Neuronal stem cell (in vitro differentiated cells): ENCODE results near the gene ITFG1.
A peak's percentile ranks its signal among the peaks of the same experiment; 100 is the strongest.

Source experiments
- DNase-seq: peaks from one replicate; pipeline ENCODE4 v3.0.0-alpha.2; 2013; ENCODE audit warnings: low spot score
- H2AFZ ChIP-seq: one replicate; pipeline ENCODE4 v1.6.1; 2013; ENCODE audit warnings: mild to moderate bottlenecking, low read length, inconsistent platforms
- H2AK5ac ChIP-seq: 2 replicates; pipeline ENCODE4 v1.6.1; 2013; ENCODE audit warnings: low read depth, mild to moderate bottlenecking, inconsistent platforms, low read length, moderate library complexity, mixed read lengths
- H2BK120ac ChIP-seq: 2 replicates; pipeline ENCODE4 v1.6.1; 2013; ENCODE audit warnings: low read depth, mild to moderate bottlenecking, inconsistent platforms, low read length, moderate library complexity, mixed read lengths
- H2BK12ac ChIP-seq: one replicate; pipeline ENCODE4 v1.6.1; 2013; ENCODE audit warnings: low read length, inconsistent platforms
- H2BK15ac ChIP-seq: 2 replicates; pipeline ENCODE4 v1.6.1; 2013; ENCODE audit warnings: mild to moderate bottlenecking, low read length, inconsistent platforms, mixed read lengths
- H2BK5ac ChIP-seq: one replicate; pipeline ENCODE4 v1.6.1; 2013; ENCODE audit warnings: inconsistent platforms, mild to moderate bottlenecking, low read length, moderate library complexity
- H3K14ac ChIP-seq: one replicate; pipeline ENCODE4 v1.6.1; 2013; ENCODE audit warnings: low read length, inconsistent platforms
- H3K18ac ChIP-seq: 2 replicates; pipeline ENCODE4 v1.6.1; 2013; ENCODE audit warnings: low read length, inconsistent platforms
- H3K23ac ChIP-seq: 2 replicates; pipeline ENCODE4 v1.6.1; 2013; ENCODE audit warnings: low read depth, mild to moderate bottlenecking, mixed read lengths, low read length, inconsistent platforms; ENCODE audit not compliant: poor library complexity
- H3K27ac ChIP-seq: replicated peaks from 3 replicates; pipeline ENCODE4 v1.5.1; 2013; ENCODE audit warnings: low read length, inconsistent platforms
- H3K27me3 ChIP-seq, 3 experiments: 2 replicates each; pipeline ENCODE4 v1.6.1; 2013; ENCODE audit warnings: low read length in 3 of 3, mild to moderate bottlenecking in 2 of 3, inconsistent platforms in 1 of 3, low read depth in 1 of 3, mixed read lengths in 1 of 3, moderate library complexity in 1 of 3; ENCODE audit not compliant: control insufficient read depth in 3 of 3, insufficient read depth in 3 of 3
- H3K36me3 ChIP-seq, 2 donors: replicated peaks in 1 of 2; 2 replicates each; pipeline ENCODE4 v1.6.1; 2013; ENCODE audit warnings: low read length in 2 of 2; ENCODE audit not compliant: control insufficient read depth in 2 of 2, insufficient read depth in 2 of 2
- H3K4ac ChIP-seq: 2 replicates; pipeline ENCODE4 v1.6.1; 2013; ENCODE audit warnings: inconsistent platforms, mild to moderate bottlenecking, low read length, moderate library complexity
- H3K4me1 ChIP-seq, 2 donors: 1 replicate in 1 of 2; 2 replicates in 1 of 2; pipeline ENCODE4 v1.6.1; 2013; ENCODE audit warnings: low read length in 2 of 2, low read depth in 1 of 2; ENCODE audit not compliant: control insufficient read depth in 2 of 2, insufficient read depth in 1 of 2
- H3K4me2 ChIP-seq: one replicate; pipeline ENCODE4 v1.6.1; 2013; ENCODE audit warnings: mild to moderate bottlenecking, low read length, inconsistent platforms; ENCODE audit not compliant: insufficient read depth, poor library complexity, severe bottlenecking
- H3K4me3 ChIP-seq, 2 donors: 2 replicates each; pipeline ENCODE4 v1.5.1; 2013; ENCODE audit warnings: low read length in 2 of 2, mild to moderate bottlenecking in 2 of 2, inconsistent platforms in 1 of 2, moderate library complexity in 1 of 2
- H3K79me1 ChIP-seq: one replicate; pipeline ENCODE4 v1.6.1; 2013; ENCODE audit warnings: low read depth, mild to moderate bottlenecking, inconsistent platforms, low read length, moderate library complexity
- H3K9ac ChIP-seq: one replicate; pipeline ENCODE4 v1.6.1; 2013; ENCODE audit warnings: mild to moderate bottlenecking, low read depth, low read length, inconsistent platforms; ENCODE audit not compliant: poor library complexity
- H3K9me3 ChIP-seq, 2 donors: replicated peaks in 1 of 2; 2 replicates each; pipeline versions ENCODE3 to v1.6.1; 2013; ENCODE audit warnings: low read length in 2 of 2, mild to moderate bottlenecking in 2 of 2, inconsistent platforms in 1 of 2, low read depth in 1 of 2, mixed read lengths in 1 of 2, moderate library complexity in 1 of 2; ENCODE audit not compliant: control insufficient read depth in 2 of 2, insufficient read depth in 1 of 2
- H4K8ac ChIP-seq: one replicate; pipeline ENCODE4 v1.6.1; 2013; ENCODE audit warnings: low read depth, mild to moderate bottlenecking, inconsistent platforms, low read length, moderate library complexity
- H4K91ac ChIP-seq: one replicate; pipeline ENCODE4 v1.6.1; 2013; ENCODE audit warnings: low read length, low read depth, mild to moderate bottlenecking, inconsistent platforms; ENCODE audit not compliant: poor library complexity
- whole genome bisulfite sequencing, 2 donors: extraction: QIAGEN DNeasy Blood & Tissue Kit; methylation state at CpG; one replicate each; pipeline ENCODE4 v1.1.7; 2013; ENCODE audit warnings: missing lambda C conversion rate in 2 of 2, mixed read lengths in 1 of 2; ENCODE audit not compliant: insufficient read length in 2 of 2, insufficient replicate concordance in 1 of 2; ENCODE audit errors: extremely low coverage in 2 of 2; 5-methylcytosine and 5-hydroxymethylcytosine counted together

The ITFG1 gene

DNA sequence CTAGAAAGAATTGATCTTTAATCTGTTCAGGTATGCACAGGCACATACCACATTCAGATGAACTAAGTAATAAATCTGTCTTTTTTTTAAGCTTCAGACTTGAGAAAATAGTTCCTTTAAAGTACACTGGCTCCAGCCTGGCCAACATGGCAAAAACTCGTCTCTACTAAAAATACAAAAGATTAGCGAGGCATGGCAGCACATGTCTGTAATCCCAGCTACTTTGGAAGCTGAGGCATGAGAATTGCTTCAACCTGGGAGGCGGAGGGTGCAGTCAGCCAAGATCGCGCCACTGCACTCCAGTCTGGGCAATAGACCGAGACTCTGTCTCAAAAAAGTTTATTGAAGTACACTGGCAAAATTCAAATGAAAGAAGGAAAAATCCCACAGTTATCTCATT, 206.1 kb downstream of the ITFG1 start:
- no peak overlapping the region for H3K9ac ChIP-seq
- H2BK12ac ChIP-seq = no peak overlapping the region
- no peak overlapping the region for H3K4me2 ChIP-seq
- H2BK5ac ChIP-seq = no peak overlapping the region
- no peak overlapping the region for H3K27ac ChIP-seq
- no peak overlapping the region for H3K4ac ChIP-seq
- no peak overlapping the region for H3K18ac ChIP-seq
- peaks cover 0 to 12% of the 10 kb centered on the region in 2 donors for H3K36me3 ChIP-seq
- no peak overlapping the region for H3K23ac ChIP-seq
- H3K4me3 ChIP-seq = no peak overlapping the region
- H2BK120ac ChIP-seq = no peak overlapping the region
- no peak overlapping the region for H4K8ac ChIP-seq
- DNase-seq = no peak
- H2AK5ac ChIP-seq = no peak overlapping the region
- no peaks in the 10 kb centered on the region for H3K27me3 ChIP-seq
- H3K9me3 ChIP-seq = no peaks in the 10 kb centered on the region
- H3K4me1 ChIP-seq = peaks cover 0 to 6% of the 10 kb centered on the region in 2 donors
- no CpG with 5 or more reads among the region's 6 CpGs for WGBS, 2 donors
- H3K79me1 ChIP-seq = no peaks in the 10 kb centered on the region
- H2BK15ac ChIP-seq = no peak overlapping the region
- H3K14ac ChIP-seq = no peak overlapping the region
- H2AFZ ChIP-seq = no peak overlapping the region
- no peak overlapping the region for H4K91ac ChIP-seq

DNA sequence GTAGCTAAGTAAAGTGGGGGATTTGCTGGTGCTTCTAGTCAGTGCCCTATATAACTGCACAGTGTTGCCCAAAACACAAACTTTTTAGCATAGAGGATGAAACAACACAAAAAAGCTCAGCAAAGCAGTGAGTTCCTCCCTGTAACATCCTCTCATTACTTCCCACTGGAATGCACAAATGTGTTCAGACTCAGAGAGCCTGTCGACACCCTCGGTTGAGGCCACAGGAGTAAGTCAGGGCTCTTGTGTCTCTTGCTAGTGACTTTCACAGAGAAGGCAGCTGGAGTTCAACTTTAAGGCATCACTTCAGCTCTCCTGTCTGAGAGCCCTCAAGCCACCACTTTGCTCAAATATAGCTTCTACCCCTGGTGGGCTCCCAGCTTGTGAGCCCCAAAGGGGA, 209.9 kb downstream of the ITFG1 start:
- peaks cover 8% of the 10 kb centered on the region in 2 donors for H3K4me1 ChIP-seq
- H3K4me2 ChIP-seq = no peak overlapping the region
- no peak overlapping the region for H3K4me3 ChIP-seq
- H4K8ac ChIP-seq = no peak overlapping the region
- no peak overlapping the region for H2BK12ac ChIP-seq
- H3K14ac ChIP-seq = no peak overlapping the region
- H2BK5ac ChIP-seq = no peak overlapping the region
- no peaks in the 10 kb centered on the region for H3K79me1 ChIP-seq
- H3K23ac ChIP-seq = no peak overlapping the region
- no peak overlapping the region for H3K4ac ChIP-seq
- H2BK120ac ChIP-seq = no peak overlapping the region
- no peak overlapping the region for H4K91ac ChIP-seq
- no peak overlapping the region for H2BK15ac ChIP-seq
- H2AFZ ChIP-seq = no peak overlapping the region
- no peak overlapping the region for H2AK5ac ChIP-seq
- H3K9ac ChIP-seq = no peak overlapping the region
- H3K9me3 ChIP-seq = no peaks in the 10 kb centered on the region
- DNase-seq = no peak
- peak overlapping the region; percentile 19 for H3K27ac ChIP-seq
- no peaks in the 10 kb centered on the region for H3K36me3 ChIP-seq
- no peak overlapping the region for H3K18ac ChIP-seq
- WGBS, 2 donors = no CpG with 5 or more reads among the region's 2 CpGs
- H3K27me3 ChIP-seq = no peaks in the 10 kb centered on the region

DNA sequence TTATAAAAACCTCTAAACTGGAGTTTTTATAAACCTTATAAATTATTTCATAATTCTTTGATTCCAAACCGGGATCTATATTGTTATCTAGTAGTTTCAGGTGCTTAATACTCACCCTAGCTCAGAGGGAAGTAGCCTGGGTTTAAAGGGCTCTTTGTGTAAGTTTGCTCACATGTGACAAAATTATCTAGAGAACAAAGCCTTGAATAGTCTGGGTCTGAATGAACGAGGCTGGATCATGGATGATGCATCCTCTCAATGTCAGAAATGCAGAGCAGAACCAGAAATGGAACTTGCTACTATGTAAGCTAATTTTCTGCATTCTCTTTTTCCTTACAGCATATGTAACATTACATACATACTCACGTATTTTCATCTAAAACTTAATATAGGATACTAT, 213.2 kb downstream of the ITFG1 start:
- Histone ChIP-seq H4K8ac (no peak overlapping the region), H2BK15ac (no peak overlapping the region), H3K9ac (no peak overlapping the region), H3K4ac (no peak overlapping the region), H2BK5ac (no peak overlapping the region), H3K4me2 (no peak overlapping the region), H3K18ac (no peak overlapping the region), H3K36me3 (no peaks in the 10 kb centered on the region), H2BK120ac (no peak overlapping the region), H3K23ac (no peak overlapping the region), H2AFZ (no peak overlapping the region), H3K27ac (no peak overlapping the region), H3K27me3 (no peaks in the 10 kb centered on the region), H2BK12ac (no peak overlapping the region), H3K14ac (no peak overlapping the region), H3K79me1 (no peaks in the 10 kb centered on the region), H2AK5ac (no peak overlapping the region), H3K4me1 (peaks cover 8% of the 10 kb centered on the region in 2 donors), H4K91ac (no peak overlapping the region), H3K4me3 (no peak overlapping the region), H3K9me3 (no peaks in the 10 kb centered on the region)
- WGBS, 2 donors = 100% methylated on average over 1 of the region's 3 CpGs; no CpG with 5 or more reads in 1 of the 2 donors
- no peak for DNase-seq

DNA sequence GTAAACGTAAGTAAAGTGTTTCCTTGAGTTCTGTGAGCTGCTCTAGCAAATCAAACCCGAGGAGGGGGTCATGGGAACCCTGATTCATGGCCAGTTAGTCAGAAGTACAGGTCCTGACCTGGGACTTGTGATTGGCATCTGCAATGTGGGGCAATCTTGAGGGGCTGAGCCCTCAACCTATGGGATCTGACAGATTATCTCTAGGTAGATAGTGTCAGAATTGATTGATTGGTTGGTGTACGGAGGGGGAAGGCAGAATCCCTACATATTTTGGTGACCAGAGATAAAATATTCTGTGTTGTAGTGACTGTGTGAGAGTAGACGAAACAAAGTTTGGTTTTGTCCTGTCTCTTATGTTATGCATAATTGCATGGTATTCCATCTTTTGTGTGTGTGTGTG, 216.7 kb downstream of the ITFG1 start:
- no peak overlapping the region for H3K23ac ChIP-seq
- H3K36me3 ChIP-seq = no peaks in the 10 kb centered on the region
- H3K4ac ChIP-seq = no peak overlapping the region
- no peak overlapping the region for H2BK120ac ChIP-seq
- no peak overlapping the region for H3K4me3 ChIP-seq
- no peaks in the 10 kb centered on the region for H3K9me3 ChIP-seq
- H2BK5ac ChIP-seq = no peak overlapping the region
- H3K27ac ChIP-seq = no peak overlapping the region
- no peaks in the 10 kb centered on the region for H3K27me3 ChIP-seq
- no peak overlapping the region for H4K8ac ChIP-seq
- no peak overlapping the region for H4K91ac ChIP-seq
- no peak overlapping the region for H3K9ac ChIP-seq
- no peak overlapping the region for H2BK12ac ChIP-seq
- H3K18ac ChIP-seq = no peak overlapping the region
- no peak overlapping the region for H3K14ac ChIP-seq
- no peak overlapping the region for H3K4me2 ChIP-seq
- H2AFZ ChIP-seq = no peak overlapping the region
- H2AK5ac ChIP-seq = no peak overlapping the region
- WGBS, 2 donors = no CpG with 5 or more reads among the region's 4 CpGs
- no peak for DNase-seq
- no peak overlapping the region for H2BK15ac ChIP-seq
- H3K79me1 ChIP-seq = no peaks in the 10 kb centered on the region
- peaks cover 2 to 8% of the 10 kb centered on the region in 2 donors for H3K4me1 ChIP-seq
